GM21528 (cell line): Measurements from ENCODE around the gene NPC2.
"Not testable (repeated sequence)": the region's sequence is repeated elsewhere in the genome, so short reads cannot be mapped to it uniquely, and the experiment has no call there.

Experiments
- ATAC-seq: cut with Tn5 transposase; IDR thresholded peaks from one replicate; pipeline ENCODE4 v1.9.1; 2021; ENCODE audit warnings: mild to moderate bottlenecking, moderate library complexity; ENCODE audit not compliant: unreplicated experiment, low FRiP score

The NPC2 gene

DNA sequence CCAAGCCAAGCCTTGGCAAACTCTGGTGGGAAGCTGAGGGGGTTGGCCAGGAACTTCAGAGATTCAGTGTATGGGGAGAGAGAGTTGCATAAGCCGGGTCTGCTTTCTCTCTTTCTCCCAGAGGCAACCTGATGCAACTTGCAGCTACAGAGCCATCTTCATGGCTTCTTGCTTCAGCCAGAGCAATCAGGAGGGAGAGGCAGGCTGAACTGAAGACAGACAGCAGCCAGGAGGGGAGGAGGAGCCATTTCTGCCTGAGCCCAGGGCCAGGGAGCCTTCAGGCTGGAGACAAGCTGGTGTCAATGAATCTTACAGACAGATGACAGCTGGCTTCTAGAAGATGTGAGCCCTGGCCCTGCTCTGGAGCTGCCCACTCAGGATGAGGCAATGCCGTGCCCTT is 18.7 kb downstream of the NPC2 start:
- ATAC-seq, result no peak

DNA sequence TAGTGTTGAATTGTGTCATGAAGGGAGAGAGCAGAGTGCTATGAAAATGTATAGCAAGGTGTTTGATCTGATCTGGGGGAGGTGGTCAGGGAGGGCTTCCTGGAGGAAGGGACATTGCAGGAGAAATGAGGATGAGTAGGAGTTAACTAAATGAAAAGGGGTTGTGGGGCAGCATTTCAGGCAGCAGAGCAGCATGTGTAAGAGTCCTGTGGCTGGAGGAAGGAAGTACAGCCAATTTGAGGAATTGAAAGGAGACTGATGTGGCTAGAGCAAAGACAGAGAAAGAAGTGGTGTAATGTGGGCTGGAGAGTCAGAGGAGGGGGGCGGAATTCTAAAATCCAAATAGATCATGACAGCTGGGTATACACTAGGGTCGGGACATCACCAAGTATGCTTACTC is 20.5 kb downstream of the NPC2 start:
- no peak for ATAC-seq

DNA sequence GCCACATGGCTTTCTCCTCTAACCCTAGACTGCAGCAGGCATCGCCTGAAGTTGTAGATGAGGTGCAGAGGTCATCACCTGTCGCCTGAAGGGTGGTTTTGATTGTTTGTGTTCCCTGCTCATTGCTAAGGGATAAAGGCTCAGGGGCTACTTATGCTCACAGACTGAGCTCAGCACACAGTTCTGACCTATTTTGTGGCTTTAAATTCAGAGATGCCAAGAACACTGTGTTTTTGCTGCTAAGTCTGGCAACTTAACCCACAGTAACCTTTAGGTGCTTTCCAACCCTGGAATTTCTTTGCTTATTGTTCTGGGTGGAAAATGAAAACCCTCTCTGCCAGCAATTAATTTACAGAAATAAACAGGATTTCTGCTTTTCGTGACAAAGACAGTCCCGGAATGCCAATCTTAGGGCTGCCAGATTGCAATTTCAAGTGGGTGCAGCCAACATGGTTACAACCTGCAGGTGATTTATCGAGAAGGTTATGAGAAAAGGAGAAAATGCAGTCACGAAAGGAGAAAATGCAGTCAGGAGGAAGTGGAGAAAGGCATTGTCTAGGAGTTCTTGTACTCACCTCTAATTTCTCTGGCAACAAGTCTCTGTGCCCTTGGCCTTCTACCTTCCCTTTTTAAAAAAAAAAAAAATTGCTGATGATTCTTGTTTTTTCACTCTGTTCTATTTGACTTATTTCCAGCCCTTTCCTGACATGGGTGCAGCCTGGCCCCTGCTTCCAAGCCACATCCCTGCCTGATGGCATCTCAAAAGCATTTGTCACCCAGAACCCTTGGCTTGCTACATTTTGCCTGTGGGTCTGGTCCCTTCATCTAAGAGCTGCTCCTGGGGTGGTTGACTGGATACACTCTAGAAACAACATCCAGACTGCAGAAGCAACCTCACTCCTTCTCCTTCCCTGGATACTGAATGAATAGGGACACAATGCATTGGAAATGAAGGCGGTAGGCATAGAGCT is 23.3 kb downstream of the NPC2 start:
- ATAC-seq, result no peak

DNA sequence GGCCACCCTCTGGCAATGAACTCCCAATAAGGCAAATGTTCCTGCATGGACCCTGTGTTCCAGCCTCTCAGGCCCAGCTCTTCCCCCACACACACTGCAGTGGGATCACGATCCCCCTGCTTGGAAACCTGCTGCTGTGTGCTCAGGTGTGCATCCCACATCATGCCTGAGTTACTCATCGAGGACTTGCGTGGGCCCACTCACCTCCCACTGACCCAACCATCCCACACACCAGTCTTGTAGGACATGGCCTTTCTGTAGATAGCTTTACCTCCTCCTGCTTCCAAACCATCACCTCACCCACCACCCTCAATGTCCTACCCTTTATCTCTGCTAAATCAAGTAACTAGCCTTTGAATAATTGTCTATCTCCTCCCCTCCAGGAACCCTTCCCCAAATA is 24.6 kb downstream of the NPC2 start:
- no peak for ATAC-seq

DNA sequence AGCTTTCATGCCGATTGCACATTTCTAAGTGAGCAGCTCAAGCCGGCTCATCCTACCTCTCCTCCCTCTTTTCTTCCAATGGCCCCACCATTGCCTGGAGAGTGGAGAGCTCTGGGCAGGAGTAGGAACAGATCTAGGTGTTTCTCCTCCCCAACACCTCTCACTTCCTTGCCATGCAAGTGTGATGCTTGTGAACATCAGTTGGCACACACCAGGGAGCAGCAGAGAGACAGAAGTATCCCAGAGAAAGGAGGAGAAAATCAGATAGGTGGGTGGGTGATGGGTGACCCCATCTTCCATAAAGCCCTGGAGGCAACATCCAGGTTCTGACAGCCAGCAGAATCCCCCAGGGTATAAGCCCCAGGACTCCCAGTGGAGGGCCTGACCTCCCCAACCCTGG is 27.8 kb downstream of the NPC2 start:
- ATAC-seq, result no peak

DNA sequence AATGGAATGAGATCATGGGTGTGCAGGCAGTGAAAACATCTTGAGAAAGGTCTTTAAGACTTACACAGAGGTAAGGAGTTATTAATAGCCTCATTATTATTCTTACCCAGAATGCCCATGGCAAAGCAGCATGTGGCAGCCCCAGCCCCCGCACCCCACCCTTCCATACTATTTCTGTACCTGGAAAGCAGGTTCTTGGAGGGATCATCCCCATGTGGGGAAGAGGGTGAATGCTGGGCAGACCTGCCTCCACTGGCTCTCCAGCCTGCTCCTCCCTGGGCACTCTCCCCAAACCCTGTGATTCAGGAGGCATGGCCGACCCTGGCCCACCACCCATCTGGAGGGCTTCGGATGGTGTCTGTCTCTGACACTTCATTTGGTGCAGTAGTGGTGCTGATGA is 28.3 kb downstream of the NPC2 start:
- ATAC-seq, result no peak

DNA sequence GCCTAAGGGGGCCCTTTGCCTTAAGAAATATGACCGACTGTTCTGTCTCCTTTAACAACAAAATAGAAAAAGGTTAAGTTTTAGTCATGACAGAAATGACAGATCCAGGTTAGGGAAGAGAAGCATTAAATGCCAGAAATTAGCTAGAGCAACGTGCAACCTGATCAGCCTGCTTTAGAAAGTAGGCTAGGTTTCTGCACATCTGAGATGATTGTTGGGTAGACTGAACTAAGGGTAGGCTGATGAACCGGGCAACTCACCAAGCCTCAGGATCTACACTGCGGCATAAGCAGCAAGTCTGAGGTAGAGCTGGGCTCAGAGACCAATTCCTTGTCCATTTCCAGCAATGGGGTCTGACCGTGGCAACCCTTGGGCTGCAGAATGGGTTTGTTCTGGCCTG is 29.4 kb downstream of the NPC2 start:
- no peak for ATAC-seq

DNA sequence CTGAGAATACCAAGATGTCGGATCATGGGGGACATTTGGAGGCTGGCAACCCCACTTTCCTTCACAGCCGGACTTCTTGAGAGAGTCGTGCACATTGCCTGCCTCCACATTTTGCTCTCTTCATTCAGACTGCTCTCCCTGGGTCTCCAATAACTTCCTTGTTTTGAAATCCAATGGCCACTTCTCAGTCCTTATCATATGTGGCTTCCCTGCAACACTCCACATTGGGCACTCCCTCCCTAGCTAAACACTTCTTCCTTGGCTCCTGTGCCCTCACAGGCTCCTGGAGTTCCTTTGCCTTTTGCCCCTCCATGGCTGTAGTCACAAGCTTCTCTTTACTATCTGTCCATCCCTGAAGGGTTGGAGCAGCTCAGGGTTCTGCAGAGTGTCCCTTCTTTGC is 30.1 kb downstream of the NPC2 start:
- no peak for ATAC-seq

DNA sequence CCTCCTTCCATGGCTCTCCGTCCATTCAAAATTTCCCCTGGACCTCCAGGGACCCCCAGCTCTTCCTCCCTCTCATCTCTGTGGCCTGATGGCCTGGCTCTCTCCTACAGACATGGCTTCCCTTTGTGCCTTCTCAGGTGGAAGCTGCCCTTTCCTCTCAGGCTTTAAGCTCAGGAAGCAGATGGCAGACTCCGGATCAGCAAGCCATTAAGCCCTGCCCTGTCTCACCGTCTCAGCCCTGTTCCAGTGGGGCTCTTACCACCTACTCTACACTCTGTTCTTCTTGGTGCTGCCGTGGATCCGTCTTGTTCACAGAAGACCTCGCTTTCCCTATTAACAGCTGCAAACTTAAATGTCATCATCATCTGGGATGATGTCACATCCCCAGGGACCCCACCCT is 33.1 kb downstream of the NPC2 start:
- ATAC-seq, result no peak

DNA sequence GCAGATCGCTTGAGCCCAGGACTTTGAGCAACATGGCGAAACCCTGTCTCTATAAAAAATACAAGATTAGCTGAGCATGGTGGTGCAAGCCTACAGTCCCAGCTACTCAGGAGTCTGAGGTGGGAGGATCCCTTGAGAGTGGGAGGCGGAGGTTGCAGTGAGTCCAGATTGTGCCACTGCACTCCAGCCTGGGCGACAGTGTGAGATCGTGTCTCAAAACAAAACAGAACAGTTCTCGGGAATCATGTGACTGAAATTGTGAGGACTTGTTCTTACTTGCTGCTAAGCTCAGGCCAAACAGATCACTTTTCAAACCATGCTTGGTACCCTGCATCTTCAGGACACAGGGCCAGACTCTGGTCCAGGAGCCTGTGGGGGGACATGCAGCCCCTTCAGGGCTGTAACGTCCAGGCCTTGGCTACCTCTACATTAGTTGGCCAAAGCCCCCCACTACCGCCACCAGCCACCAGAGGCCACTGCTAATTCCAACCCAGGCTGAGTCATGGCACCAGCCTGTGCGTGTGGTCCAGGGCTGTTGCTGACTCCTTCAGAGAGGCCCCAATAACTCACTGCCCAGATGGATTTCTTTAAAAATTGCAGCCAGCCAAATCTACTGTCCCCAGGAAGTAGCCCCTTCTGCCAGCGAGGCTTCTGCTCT is 33.7 kb downstream of the NPC2 start:
- ATAC-seq, result no peak

DNA sequence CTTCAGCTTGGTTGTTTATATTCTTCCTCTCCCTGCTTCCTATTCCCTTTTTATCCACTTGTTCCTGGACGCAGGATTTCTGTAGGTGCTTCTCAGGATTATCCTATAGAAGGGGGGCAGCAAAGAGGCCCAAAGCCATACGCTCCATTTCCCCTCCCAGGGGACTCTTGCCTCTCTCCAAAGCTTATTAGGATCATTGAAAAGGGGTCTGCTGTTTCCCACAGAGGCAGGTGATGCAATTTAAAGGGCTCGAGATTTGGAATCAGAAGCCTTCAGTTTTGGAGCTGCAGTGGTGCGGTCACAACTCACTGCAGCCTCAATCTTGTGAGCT is 35.6 kb downstream of the NPC2 start:
- ATAC-seq, result no peak

DNA sequence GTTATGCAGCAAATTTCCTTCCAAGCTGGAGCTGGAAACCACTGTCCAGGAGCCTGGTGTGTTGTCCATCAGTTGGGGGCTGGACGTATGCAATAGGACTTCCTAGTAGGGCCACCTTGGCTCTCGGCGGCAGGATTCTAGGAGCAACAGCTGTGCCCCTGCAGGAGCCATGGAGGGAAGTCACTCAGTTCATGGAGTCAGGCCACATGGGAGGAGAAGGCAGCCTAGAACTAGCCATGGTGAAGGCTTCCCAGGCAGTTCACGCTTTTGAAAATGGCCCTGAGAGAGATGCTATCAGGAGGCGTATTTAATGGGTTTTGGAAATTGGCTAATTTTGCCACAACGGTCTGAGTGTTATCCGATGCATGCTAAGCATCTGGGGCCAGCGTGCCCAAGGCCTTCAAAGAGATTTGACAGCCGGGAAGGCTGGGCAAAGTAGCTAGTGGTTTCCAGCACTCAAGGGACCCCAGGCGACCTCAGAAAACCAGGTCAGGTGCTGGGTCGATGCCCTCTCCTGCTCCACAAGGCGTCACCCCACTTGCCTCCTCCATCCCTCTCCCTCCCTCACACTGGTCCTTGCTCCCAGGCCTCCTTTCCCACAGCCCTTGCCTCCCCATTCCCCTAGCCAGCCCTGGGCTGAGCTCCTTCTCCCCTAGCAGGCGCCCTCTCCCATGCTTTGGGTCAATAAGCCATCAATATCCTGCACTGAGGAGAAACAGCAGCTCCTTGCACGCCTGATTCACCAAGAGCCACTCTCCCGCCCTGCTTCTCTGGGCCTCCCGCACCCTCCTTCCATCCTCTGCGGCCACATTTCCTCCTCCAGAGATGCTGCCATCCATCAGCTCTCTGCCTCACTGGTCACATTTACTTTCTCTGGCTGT is 36.2 kb downstream of the NPC2 start:
- ATAC-seq, result no peak

DNA sequence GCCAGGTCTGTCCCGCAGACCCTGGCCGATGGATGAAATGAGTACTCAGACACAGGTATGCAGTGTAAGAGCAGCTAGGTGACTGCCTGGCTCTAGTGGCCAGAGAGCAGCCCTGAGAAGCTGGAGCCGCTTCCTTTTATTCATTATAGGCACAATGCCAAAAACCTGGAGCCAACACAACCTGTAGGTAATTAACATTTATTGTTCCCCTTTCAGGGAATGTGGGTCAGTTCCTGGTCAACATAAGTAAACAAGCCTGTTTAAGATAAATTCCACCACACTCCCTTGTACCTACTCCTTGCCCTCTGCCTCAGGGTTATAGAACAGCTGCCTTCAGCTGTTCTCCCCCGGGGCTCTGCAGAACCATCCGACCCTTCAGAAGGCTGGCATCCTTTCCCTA is 38.7 kb downstream of the NPC2 start:
- not testable (repeated sequence) for ATAC-seq

DNA sequence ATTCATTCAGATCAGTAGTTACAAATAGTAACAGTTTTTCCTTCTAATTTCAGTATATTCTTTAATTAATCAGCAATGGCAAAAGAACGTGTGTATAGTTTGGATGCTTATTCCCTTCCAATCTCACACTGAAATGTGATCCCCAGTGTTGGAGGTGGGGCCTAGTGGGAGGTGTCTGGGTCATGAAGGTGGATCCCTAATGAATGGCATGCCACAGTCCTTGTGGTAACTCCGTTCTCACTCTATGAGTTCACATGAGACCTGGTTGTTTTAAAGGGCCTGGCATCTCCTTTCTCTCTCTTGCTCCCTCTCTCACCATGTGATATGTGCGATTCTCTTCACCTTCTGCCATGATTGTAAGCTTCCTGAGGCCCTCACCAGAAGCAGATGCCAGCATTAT is 48.2 kb downstream of the NPC2 start:
- ATAC-seq, result no peak

DNA sequence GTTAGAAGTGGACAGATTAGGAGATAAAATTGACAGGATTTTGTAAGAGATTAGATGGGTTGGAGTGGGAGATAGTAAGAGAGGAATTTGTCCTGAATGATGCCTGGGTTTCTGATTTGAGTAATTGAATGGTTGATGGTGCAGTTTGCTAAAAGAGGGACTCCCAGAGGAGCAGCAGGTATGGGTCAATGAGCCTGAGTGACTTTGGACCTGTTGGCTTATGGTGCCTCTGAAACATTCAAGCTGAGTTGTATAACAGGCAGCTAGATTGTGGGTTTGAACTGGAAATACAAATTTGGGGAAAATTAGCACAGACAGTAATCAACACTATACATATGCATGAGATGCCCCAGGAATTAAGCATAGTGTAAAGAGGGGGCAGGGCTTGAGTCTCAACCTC is 50.3 kb downstream of the NPC2 start:
- ATAC-seq, result no peak

DNA sequence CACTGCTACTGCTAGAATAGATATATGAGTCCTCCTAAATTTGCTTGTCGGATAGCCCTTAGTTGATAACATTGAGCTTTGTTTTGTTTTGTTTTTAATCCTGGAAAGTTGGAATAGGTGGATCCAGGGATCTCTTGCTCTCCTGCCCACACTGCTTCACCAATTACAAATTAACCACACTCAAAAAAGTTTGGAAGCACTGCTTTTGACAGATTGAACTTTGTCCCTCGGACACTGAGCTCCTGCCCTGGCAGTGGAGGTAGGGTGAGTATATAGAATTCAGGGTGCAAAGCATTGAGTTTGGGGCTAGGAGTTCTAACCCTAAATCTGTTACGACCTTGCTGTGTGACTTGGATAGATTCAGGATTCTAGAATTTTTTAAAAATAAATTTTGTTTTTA is 52.0 kb downstream of the NPC2 start:
- no peak for ATAC-seq

DNA sequence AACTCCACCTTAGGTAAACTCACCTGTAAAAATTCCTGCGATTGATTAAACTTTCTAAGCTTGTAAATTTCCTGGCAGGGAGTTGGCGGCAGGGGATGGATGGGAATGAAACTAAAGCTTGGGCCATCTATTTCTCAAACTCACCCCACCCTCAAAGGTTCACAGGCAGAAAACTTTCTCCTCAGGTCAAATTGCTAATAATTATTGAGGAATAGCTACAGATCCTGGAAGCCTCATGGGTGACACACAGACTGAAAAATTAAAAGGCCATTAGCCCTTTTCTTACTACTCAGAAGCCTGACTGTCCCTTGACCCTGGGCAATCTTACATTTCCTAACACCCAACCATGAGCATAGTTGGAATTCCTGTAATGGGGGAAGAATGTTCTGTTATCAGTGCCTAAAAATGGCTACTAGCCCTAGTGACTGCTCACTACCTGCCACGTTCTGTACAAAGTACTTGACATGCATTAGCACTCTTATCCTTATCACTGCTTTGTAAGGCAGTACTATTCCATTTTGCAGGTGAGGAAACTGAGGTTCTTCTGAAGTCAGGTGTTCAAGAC is 54.7 kb downstream of the NPC2 start:
- ATAC-seq, result no peak

DNA sequence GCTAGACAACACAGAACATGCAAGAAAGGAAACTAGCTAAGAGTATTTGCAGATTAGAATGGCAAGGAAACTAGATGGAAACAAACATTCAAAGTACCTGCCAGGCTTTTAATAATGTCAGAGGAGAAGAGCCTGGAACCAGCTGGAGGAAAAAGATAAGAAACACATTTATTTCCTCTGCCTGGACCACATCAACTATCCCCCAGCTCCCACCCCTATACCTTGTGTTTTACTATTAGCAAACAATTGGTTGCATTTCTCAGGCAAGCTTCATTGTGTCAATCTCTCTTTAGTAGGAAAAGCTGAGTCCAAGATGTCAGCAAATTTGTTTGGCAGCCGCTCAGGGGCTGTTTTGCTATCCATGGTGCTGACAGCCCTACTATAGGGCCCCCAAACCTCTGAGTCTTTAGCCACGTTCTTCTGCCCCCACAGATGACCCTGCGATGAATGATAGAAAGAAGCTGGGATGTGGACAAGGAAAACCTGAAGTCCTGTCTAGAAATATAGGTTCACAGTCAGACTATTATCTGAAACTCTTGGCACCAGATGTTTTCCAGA is 55.5 kb downstream of the NPC2 start:
- no peak for ATAC-seq

DNA sequence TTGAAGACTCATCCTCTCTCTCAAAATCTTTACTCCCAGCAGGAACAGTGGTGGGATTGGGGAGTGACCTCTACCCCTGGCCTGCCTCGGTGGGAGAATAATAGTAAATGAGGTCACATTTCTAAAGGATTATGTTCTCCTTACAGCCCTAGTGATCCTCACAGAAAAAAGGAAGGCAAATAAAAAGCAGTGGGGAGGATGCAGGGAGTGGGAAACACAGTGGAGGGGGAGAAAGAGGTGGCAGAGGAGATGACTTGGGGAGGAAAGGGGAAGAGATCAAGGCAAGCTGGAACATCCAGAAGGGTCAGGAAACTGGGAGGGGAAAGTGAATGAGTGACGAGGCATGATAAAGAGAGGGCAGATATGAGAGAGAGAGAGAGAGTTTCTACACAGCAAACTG is 58.8 kb downstream of the NPC2 start:
- ATAC-seq, result no peak

DNA sequence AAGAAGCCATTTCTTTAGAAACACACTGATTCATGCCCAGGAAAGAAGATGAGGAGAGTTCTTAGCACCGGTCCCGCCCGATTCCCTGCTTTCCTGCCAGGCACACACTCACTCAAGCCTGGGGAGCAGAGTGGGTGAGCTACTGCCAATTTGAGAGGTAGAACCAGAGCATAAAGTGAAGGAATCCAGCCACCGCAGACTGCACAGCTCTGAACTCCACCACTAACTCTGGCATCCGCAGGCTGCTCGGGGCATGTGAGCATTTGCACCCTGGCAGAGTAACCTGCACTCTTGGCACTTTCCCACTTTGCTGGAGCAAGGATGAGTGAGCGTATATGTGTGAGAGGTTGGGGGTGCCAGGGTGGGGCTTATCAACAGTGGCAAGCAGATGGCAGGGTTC is 63.1 kb downstream of the NPC2 start:
- no peak for ATAC-seq
